Panc1 (cell line): Measurements from ENCODE around the gene ZNF124. TPM values are rescaled to one million over a fixed set of nuclear protein-coding genes. Genes with fewer than 3 reads are reported as not detected.
"Not testable (repeated sequence)": the region's sequence is repeated elsewhere in the genome, so short reads cannot be mapped to it uniquely, and the experiment has no call there.

Experiments
- ATAC-seq: fragments of 200-7000 bp; cut with Tn5 transposase; 2 replicates; pipeline ENCODE4 v1.9.1; 2020; ENCODE audit warnings: mild to moderate bottlenecking, moderate library complexity
- BruUV-seq: library from RNA; stranded (reverse); fragments of 400-500 nt; replicated peaks from 2 replicates; lab custom pipeline; 2021; lab: Mats Ljungman, UMichigan
- CTCF ChIA-PET: fragments of 300-600 bp; sonication (Branson Sonifier 250); formaldehyde crosslinking; loops from one replicate; lab custom pipeline; 2022; ENCODE audit warnings: antibody characterized with exemption; lab: Charles Lee
- POLR2A ChIA-PET: fragments of 300-600 bp; sonication (Branson Sonifier 250); formaldehyde crosslinking; loops from one replicate; lab custom pipeline; 2022; ENCODE audit warnings: antibody characterized with exemption; lab: Charles Lee
- DNase-seq: peaks from one replicate; pipeline ENCODE4 v3.0.0-alpha.2; 2010; ENCODE audit warnings: low read depth, low spot score
- H3K27ac ChIP-seq: 2 replicates; pipeline ENCODE4 v1.5.1; 2011; ENCODE audit warnings: mild to moderate bottlenecking, low read length, inconsistent platforms
- H3K27me3 ChIP-seq: fragments of 200-500 bp; sonication (Bioruptor generic); 2 replicates; pipeline ENCODE4 v1.6.0; 2014; ENCODE audit warnings: low read length, inconsistent platforms; ENCODE audit not compliant: control insufficient read depth, insufficient read depth
- H3K36me3 ChIP-seq: fragments of 200-500 bp; sonication (Bioruptor generic); 2 replicates; pipeline ENCODE4 v1.5.1; 2014; ENCODE audit warnings: inconsistent platforms, mild to moderate bottlenecking, low read length, moderate library complexity; ENCODE audit not compliant: control insufficient read depth, insufficient read depth
- H3K4me1 ChIP-seq: 2 replicates; pipeline ENCODE4 v1.5.1; 2011; ENCODE audit warnings: inconsistent platforms, mild to moderate bottlenecking, low read length, moderate library complexity; ENCODE audit not compliant: control insufficient read depth, insufficient read depth
- H3K4me3 ChIP-seq, 2 experiments: 2 replicates each; pipeline ENCODE4 v1.5.1; 2011 to 2012; ENCODE audit warnings: low read depth in 2 of 2, low read length in 2 of 2, mild to moderate bottlenecking in 2 of 2, inconsistent platforms in 1 of 2, moderate library complexity in 1 of 2
- H3K9me3 ChIP-seq: fragments of 200-500 bp; sonication (Bioruptor generic); 2 replicates; pipeline ENCODE4 v1.5.1; 2014; ENCODE audit warnings: low read depth, mild to moderate bottlenecking, inconsistent platforms, low read length, moderate library complexity; ENCODE audit not compliant: control insufficient read depth, insufficient read depth
- CTCF ChIP-seq: fragments of 450-650 bp; IDR thresholded peaks from 2 replicates; pipeline ENCODE4 v1.5.1; 2017; ENCODE audit warnings: mild to moderate bottlenecking
- POLR2AphosphoS5 ChIP-seq: IDR thresholded peaks from 2 replicates; pipeline ENCODE4 v1.6.1; 2012; ENCODE audit warnings: mild to moderate bottlenecking, low read depth, low read length, moderate library complexity
- REST ChIP-seq, 2 experiments: IDR thresholded peaks; 2 replicates each; pipeline ENCODE4 v1.6.1; 2011 to 2012; ENCODE audit warnings: low read depth in 2 of 2, control low read depth in 1 of 2, low read length in 1 of 2, mild to moderate bottlenecking in 1 of 2, moderate library complexity in 1 of 2; ENCODE audit not compliant: insufficient read depth in 1 of 2
- SIN3A ChIP-seq: IDR thresholded peaks from 2 replicates; pipeline ENCODE4 v1.6.1; 2012; ENCODE audit warnings: low read depth, mild to moderate bottlenecking, low read length, moderate library complexity, borderline replicate concordance; ENCODE audit not compliant: insufficient read depth
- in situ Hi-C: cut with HindIII; loops from 2 replicates; pipeline ENCODE4 v1.10.0; 2016; ENCODE audit warnings: low sequenced_read_pairs, low pct_unique_long_range_greater_than_20kb
- intact Hi-C: fragments of 100-400 bp; cut with micrococcal nuclease; formaldehyde crosslinking; loops from one replicate; pipeline ENCODE4 v1.10.0; 2022; ENCODE audit not compliant: unreplicated experiment
- total RNA-seq: library from RNA; stranded (reverse); gene quantifications from one replicate; pipeline ENCODE4 v1.2.1, GENCODE V29; 2021; ENCODE audit not compliant: unreplicated experiment

The ZNF124 gene
- total RNA-seq, 1 experiment from 2014 or later: 18.6 TPM

GRCh38 chr1:247131236-247131635 lies 40.6 kb downstream of the ZNF124 start:
- H3K4me3 ChIP-seq: no peak overlapping the region
- H3K4me1 ChIP-seq: no peaks in the 10 kb centered on the region
- in situ Hi-C loops (no loop called here), intact Hi-C loops (no loop called here)
- BruUV-seq: no TSS peak
- CTCF ChIA-PET: no interaction called here
- POLR2A ChIA-PET: no interaction called here
- no peaks in the 10 kb centered on the region for H3K36me3 ChIP-seq
- ATAC-seq (no peak), DNase-seq (no peak)
- H3K9me3 ChIP-seq: peaks cover 26% of the 10 kb centered on the region
- TF ChIP-seq CTCF (no peak), SIN3A (no peak), REST (IDR thresholded peaks at IDR 0.05; ENCODE audit: insufficient read depth in 1 of 2, low read depth in 2 of 2, low read length in 1 of 2) (no peak), POLR2AphosphoS5 (no peak)
- H3K27me3 ChIP-seq: no peaks in the 10 kb centered on the region
- H3K27ac ChIP-seq: no peak overlapping the region

GRCh38 chr1:247127519-247128282 lies 44.1 kb downstream of the ZNF124 start:
- BruUV-seq, in situ Hi-C loops, ATAC-seq, intact Hi-C loops, H3K27me3 ChIP-seq, CTCF ChIA-PET, POLR2A ChIA-PET, DNase-seq, H3K4me1 ChIP-seq, H3K36me3 ChIP-seq: not testable (repeated sequence)
- Histone ChIP-seq H3K27ac (peak overlapping the region; percentile 54), H3K4me3 (peak overlapping the region; percentile 38 to 44), H3K9me3 (peaks cover 14% of the 10 kb centered on the region)

GRCh38 chr1:247126601-247127000 lies 45.2 kb downstream of the ZNF124 start:
- H3K27ac ChIP-seq, POLR2A ChIA-PET, H3K4me3 ChIP-seq, DNase-seq, H3K36me3 ChIP-seq, intact Hi-C loops, H3K9me3 ChIP-seq, in situ Hi-C loops, BruUV-seq, CTCF ChIA-PET, H3K27me3 ChIP-seq, H3K4me1 ChIP-seq: not testable (repeated sequence)
- peak; percentile 85 for ATAC-seq

GRCh38 chr1:247126166-247126565 lies 45.7 kb downstream of the ZNF124 start:
- H3K9me3 ChIP-seq, CTCF ChIA-PET, H3K4me1 ChIP-seq, H3K27me3 ChIP-seq, in situ Hi-C loops, BruUV-seq, DNase-seq, H3K4me3 ChIP-seq, H3K27ac ChIP-seq, H3K36me3 ChIP-seq, intact Hi-C loops, POLR2A ChIA-PET: not testable (repeated sequence)
- peak; percentile 99 for ATAC-seq
